Measurements from ENCODE around the gene AHSP. TPM values are rescaled to one million over a fixed set of nuclear protein-coding genes. Genes with fewer than 3 reads are reported as not detected.
"Not testable (repeated sequence)": the region's sequence is repeated elsewhere in the genome, so short reads cannot be mapped to it uniquely, and the experiment has no call there.

Gene AHSP
- total and polyA plus RNA-seq, 3 donors from 2014 or later, result 1.9 to 5.6 TPM; not detected in 1

DNA sequence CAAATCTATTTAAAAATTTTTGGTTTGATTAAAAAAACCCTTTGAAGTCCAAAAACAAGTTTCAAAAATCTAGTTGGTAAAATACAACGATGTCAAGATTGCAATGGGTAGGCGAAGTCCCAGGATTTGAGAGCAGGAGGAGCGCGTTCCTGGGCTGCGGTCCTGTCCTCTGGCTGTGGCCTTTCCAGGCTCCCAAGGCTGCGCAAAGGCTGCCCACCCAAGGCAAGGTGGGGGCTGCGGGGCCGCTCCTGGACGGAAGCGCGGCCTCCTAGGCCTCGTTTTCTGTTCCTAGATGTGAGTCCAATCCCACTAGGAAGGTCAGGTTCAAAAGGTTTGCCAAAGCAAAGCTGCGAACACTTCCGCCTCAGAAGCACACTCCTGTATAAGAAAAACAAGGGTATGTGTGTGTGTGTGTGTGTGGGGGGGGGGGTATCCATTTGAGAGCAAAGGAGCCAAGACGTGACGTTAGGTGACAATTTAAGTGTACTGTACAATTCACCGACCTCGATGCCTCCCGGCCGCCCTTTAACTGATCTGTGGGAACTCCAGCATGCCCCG lies 9.2 kb downstream of the AHSP start:
- Histone ChIP-seq H3K27me3 (no peaks in the 10 kb centered on the region), H3K9me3 (no peaks in the 10 kb centered on the region), H3K4me1 (no peaks in the 10 kb centered on the region), H3K36me3 (ENCODE audit: low read depth, missing control alignments) (no peaks in the 10 kb centered on the region), H3K27ac (no peak overlapping the region), H3K4me3 (peak overlapping the region; percentile 41 to 47)
- WGBS, 2 donors, result 54 to 66% methylated on average over 10 to 21 of the region's 21 CpGs
- no peak for DNase-seq
- intact Hi-C loops (cut with DNase I; ENCODE audit: low total_unique reads), result no loop called here
- no peak for TF ChIP-seq CTCF (IDR thresholded peaks at IDR 0.05)
- TF ChIP-seq POLR2A (IDR thresholded peaks at IDR 0.05), result no peak

DNA sequence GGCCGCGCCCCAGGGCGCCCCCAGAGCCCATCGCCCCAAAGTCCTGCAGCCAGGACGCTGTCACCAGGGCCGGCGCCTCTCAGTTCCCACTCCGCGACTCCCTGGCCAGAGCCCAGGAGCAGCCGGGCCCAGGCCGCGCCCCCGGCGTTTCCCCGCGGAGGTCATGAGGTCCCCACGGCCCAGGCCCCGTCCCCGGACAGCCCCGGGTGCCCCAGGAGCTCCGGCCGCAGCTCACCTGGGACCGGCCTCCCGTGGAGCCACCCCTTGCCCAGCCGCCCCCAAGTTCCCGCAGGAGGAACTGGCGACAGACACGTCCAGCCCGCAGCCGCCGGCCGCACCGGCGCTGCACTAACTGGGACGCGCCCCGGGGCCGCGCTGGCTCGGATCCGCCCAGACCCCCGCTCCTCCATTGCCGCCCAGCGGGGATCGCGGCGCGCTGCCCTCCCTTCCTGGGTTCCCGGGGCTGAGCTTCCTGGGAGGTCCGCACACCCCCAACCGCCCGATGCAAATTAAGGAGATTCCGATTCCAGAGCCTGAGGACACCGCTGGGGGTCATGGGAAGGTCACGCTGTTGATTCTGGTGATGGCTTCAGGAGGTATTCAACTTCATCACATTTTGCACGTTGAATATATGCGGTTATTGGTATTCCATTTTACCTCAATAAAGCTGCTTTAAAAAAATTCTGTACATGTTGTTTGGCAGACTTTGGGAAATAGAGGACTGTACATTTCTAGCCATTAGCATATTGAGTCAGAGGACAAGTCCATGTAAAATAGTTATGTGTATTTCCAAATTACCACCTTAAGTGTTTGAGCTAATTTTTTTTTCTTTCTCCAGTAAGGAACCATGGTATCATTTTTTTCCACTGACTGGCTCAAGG lies 9.9 kb downstream of the AHSP start:
- Histone ChIP-seq H3K27me3 (no peaks in the 10 kb centered on the region), H3K9me3 (no peaks in the 10 kb centered on the region), H3K4me3 (peak overlapping the region; percentile 41 to 47), H3K36me3 (ENCODE audit: low read depth, missing control alignments) (no peaks in the 10 kb centered on the region), H3K4me1 (no peaks in the 10 kb centered on the region), H3K27ac (no peak overlapping the region)
- DNase-seq, result peak; percentile 18
- intact Hi-C loops (cut with DNase I; ENCODE audit: low total_unique reads), result no loop called here
- no peak for TF ChIP-seq POLR2A (IDR thresholded peaks at IDR 0.05)
- no peak for TF ChIP-seq CTCF (IDR thresholded peaks at IDR 0.05)
- 3 to 13% methylated on average over 8 to 55 of the region's 57 CpGs for WGBS, 2 donors

GRCh38 chr16:31538243-31538598 lies 10.5 kb downstream of the AHSP start:
- H3K27ac ChIP-seq; H3K9me3 ChIP-seq; H3K27me3 ChIP-seq; H3K36me3 ChIP-seq (ENCODE audit: low read depth, missing control alignments); H3K4me1 ChIP-seq; intact Hi-C loops (cut with DNase I; ENCODE audit: low total_unique reads); DNase-seq; H3K4me3 ChIP-seq: not testable (repeated sequence)
- 65 to 68% methylated on average over 7 of the region's 7 CpGs for WGBS, 2 donors

DNA sequence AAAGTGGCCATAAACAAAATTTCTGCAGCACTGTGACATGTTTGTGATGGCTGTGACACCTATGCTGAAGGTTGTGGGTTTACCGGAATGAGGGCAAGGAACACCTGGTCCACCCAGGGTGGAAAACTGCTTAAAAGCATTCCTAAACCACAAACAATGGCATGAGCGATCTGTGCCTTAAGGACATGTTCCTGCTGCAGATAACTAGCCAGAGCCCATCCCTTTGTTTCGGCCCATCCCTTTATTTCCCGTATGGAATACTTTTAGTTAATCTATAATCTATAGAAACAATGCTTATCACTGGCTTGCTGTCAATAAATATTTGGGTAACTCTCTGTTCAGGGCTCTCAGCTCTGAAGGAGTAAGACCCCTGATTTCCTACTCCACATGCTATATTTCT lies 12.1 kb downstream of the AHSP start:
- H3K36me3 ChIP-seq (ENCODE audit: low read depth, missing control alignments); DNase-seq; H3K27me3 ChIP-seq; H3K9me3 ChIP-seq; H3K4me1 ChIP-seq; intact Hi-C loops (cut with DNase I; ENCODE audit: low total_unique reads); H3K4me3 ChIP-seq; H3K27ac ChIP-seq: not testable (repeated sequence)
- WGBS, 2 donors, result 88 to 100% methylated on average over 4 of the region's 4 CpGs

DNA sequence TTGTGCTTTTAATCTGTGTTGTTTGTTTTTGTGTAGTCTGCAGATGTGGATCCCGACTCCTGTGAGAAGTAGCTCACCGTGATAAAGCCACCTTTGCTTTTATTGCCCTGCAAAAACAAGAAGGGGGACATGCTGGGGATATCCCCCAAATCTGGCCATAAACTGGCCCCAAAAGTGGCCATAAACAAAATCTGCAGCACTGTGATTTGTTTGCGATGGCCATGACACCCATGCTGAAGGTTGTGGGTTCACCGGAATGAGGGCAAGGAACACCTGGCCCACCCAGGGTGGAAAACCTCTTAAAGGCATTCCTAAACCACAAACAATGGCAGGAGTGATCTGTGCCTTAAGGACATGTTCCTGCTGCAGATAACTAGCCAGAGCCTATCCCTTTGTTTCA lies 15.1 kb downstream of the AHSP start:
- TF ChIP-seq POLR2A (IDR thresholded peaks at IDR 0.05) (no peak), CTCF (IDR thresholded peaks at IDR 0.05) (no peak)
- intact Hi-C loops (cut with DNase I; ENCODE audit: low total_unique reads), result no loop called here
- 87 to 90% methylated on average over 4 of the region's 4 CpGs for WGBS, 2 donors

More for the DNA sequence above, 15.1 kb downstream of the AHSP start:
- Histone ChIP-seq H3K36me3 (ENCODE audit: low read depth, missing control alignments) (no peaks in the 10 kb centered on the region), H3K9me3 (no peaks in the 10 kb centered on the region), H3K27ac (no peak overlapping the region), H3K4me3 (no peak overlapping the region), H3K27me3 (no peaks in the 10 kb centered on the region), H3K4me1 (no peaks in the 10 kb centered on the region)
- no peak for DNase-seq

Data from testis (tissue), 3 donors.